NCI-H2029 (cell line): ENCODE measurements around the gene KAZALD1.

Experiments used
- DNase-seq: peaks from one replicate; lab custom pipeline; 2025; lab: John Stamatoyannopoulos, UW

The KAZALD1 gene

GRCh38 chr10:101047961-101048892 lies 13.6 kb upstream of the KAZALD1 start:
- DNase-seq: peak; percentile 59

- no peak for DNase-seq
Observed at GRCh38 chr10:101050208-101051069, 11.3 kb upstream of the KAZALD1 start.

- DNase-seq: no peak
Observed at GRCh38 chr10:101052285-101052684, 9.5 kb upstream of the KAZALD1 start.

GRCh38 chr10:101053516-101053915 lies 8.3 kb upstream of the KAZALD1 start:
- DNase-seq: no peak

- DNase-seq: no peak
Observed at GRCh38 chr10:101054351-101054750, 7.4 kb upstream of the KAZALD1 start.

GRCh38 chr10:101054876-101055275 lies 6.9 kb upstream of the KAZALD1 start:
- DNase-seq: no peak

GRCh38 chr10:101055411-101055810 lies 6.4 kb upstream of the KAZALD1 start:
- DNase-seq: no peak

- DNase-seq: no peak
Observed at GRCh38 chr10:101056365-101057151, 5.2 kb upstream of the KAZALD1 start.

GRCh38 chr10:101060036-101060950 lies 1.5 kb upstream of the KAZALD1 start:
- peak; percentile 79 for DNase-seq

GRCh38 chr10:101060951-101061623 lies 702 bp upstream of the KAZALD1 start:
- peak; percentile 87 for DNase-seq

- DNase-seq: peak; percentile 41
Observed at GRCh38 chr10:101062232-101063049, 652 bp downstream of the KAZALD1 start.

- no peak for DNase-seq
Observed at GRCh38 chr10:101063050-101063525, 1.3 kb downstream of the KAZALD1 start.

- no peak for DNase-seq
Observed at GRCh38 chr10:101063548-101064414, 2.0 kb downstream of the KAZALD1 start.

- no peak for DNase-seq
Observed at GRCh38 chr10:101064415-101065030, 2.7 kb downstream of the KAZALD1 start.

GRCh38 chr10:101065481-101066145 lies 3.8 kb downstream of the KAZALD1 start:
- DNase-seq: no peak

- DNase-seq: peak; percentile 34
Observed at GRCh38 chr10:101066146-101066895, 4.5 kb downstream of the KAZALD1 start.
